ENCODE measurements around the gene DCLK3. TPM values are rescaled to one million over a fixed set of nuclear protein-coding genes. Genes with fewer than 3 reads are reported as not detected.

Gene DCLK3
- polyA plus RNA-seq, 1 donor (not counting 4 experiments of a cell fraction or from before 2014, with no cell fraction given): not detected

- H3K4me1 ChIP-seq (ENCODE audit: control insufficient read depth, extremely low read depth, insufficient read depth, low read length): peaks cover 18% of the 10 kb centered on the region
- no peak overlapping the region for H3K9ac ChIP-seq (ENCODE audit: control insufficient read depth, extremely low read depth, insufficient read depth, low read length)
- H4K20me1 ChIP-seq (ENCODE audit: control insufficient read depth, extremely low read depth, insufficient read depth, low read length): no peaks in the 10 kb centered on the region
- FAIRE-seq (no peak), DNase-seq (ENCODE audit: low read depth, low spot score) (no peak)
- H2AFZ ChIP-seq (ENCODE audit: control insufficient read depth, low read length): peak overlapping the region; percentile 33
- TF ChIP-seq EZH2 (IDR thresholded peaks at IDR 0.05; ENCODE audit: low read length): no peak
- no peak for TF ChIP-seq CTCF (optimal IDR thresholded peaks at IDR 0.05 in 1 of 3, IDR thresholded peaks at IDR 0.05 in 1 of 3, conservative IDR thresholded peaks at IDR 0.05 in 1 of 3; ENCODE audit: extremely low read depth in 1 of 3, insufficient read depth in 2 of 3, low read length in 3 of 3)
- H3K9me1 ChIP-seq (ENCODE audit: control insufficient read depth, extremely low read depth, insufficient read depth, low read length): no peaks in the 10 kb centered on the region
- no peaks in the 10 kb centered on the region for H3K36me3 ChIP-seq (ENCODE audit: control insufficient read depth in 2 of 2, extremely low read depth in 1 of 2, insufficient read depth in 2 of 2, low read length in 2 of 2)
- H3K9me3 ChIP-seq (ENCODE audit: control insufficient read depth, low read depth, low read length): no peaks in the 10 kb centered on the region
- H3K4me3 ChIP-seq (ENCODE audit: control insufficient read depth in 2 of 3, extremely low read depth in 1 of 3, insufficient read depth in 2 of 3, low read depth in 1 of 3, low read length in 3 of 3): no peak overlapping the region
- H3K27ac ChIP-seq (ENCODE audit: control insufficient read depth, insufficient read depth, low read length): no peak overlapping the region
- no peaks in the 10 kb centered on the region for H3K79me2 ChIP-seq (ENCODE audit: control insufficient read depth, insufficient read depth, low read length)
- dilution Hi-C loops (cut with MboI; ENCODE audit: extremely low pct_ligation_motif_present, low sequenced_read_pairs): loop anchor here (25.0 kb wide), 2 partner anchors 88 to 713 kb away; no protein-coding TSS in a partner anchor
- no peaks in the 10 kb centered on the region for H3K27me3 ChIP-seq (ENCODE audit: control insufficient read depth, extremely low read depth, insufficient read depth, low read length)
- no peak overlapping the region for H3K4me2 ChIP-seq (ENCODE audit: control insufficient read depth, extremely low read depth, insufficient read depth, low read depth, low read length)
Observed at GRCh38 chr3:36674816-36675215, 89.5 kb downstream of the DCLK3 start.

GRCh38 chr3:36669764-36670163 lies 94.6 kb downstream of the DCLK3 start:
- DNase-seq (ENCODE audit: low read depth, low spot score) (no peak), FAIRE-seq (no peak)
- Histone ChIP-seq H3K36me3 (ENCODE audit: control insufficient read depth in 2 of 2, extremely low read depth in 1 of 2, insufficient read depth in 2 of 2, low read length in 2 of 2) (no peaks in the 10 kb centered on the region), H3K4me3 (ENCODE audit: control insufficient read depth in 2 of 3, extremely low read depth in 1 of 3, insufficient read depth in 2 of 3, low read depth in 1 of 3, low read length in 3 of 3) (no peak overlapping the region), H3K27me3 (ENCODE audit: control insufficient read depth, extremely low read depth, insufficient read depth, low read length) (no peaks in the 10 kb centered on the region), H3K4me1 (ENCODE audit: control insufficient read depth, extremely low read depth, insufficient read depth, low read length) (no peaks in the 10 kb centered on the region), H2AFZ (ENCODE audit: control insufficient read depth, low read length) (no peak overlapping the region), H3K9me1 (ENCODE audit: control insufficient read depth, extremely low read depth, insufficient read depth, low read length) (no peaks in the 10 kb centered on the region), H3K79me2 (ENCODE audit: control insufficient read depth, insufficient read depth, low read length) (no peaks in the 10 kb centered on the region), H3K4me2 (ENCODE audit: control insufficient read depth, extremely low read depth, insufficient read depth, low read depth, low read length) (no peak overlapping the region), H3K27ac (ENCODE audit: control insufficient read depth, insufficient read depth, low read length) (no peak overlapping the region), H4K20me1 (ENCODE audit: control insufficient read depth, extremely low read depth, insufficient read depth, low read length) (no peaks in the 10 kb centered on the region), H3K9me3 (ENCODE audit: control insufficient read depth, low read depth, low read length) (no peaks in the 10 kb centered on the region), H3K9ac (ENCODE audit: control insufficient read depth, extremely low read depth, insufficient read depth, low read length) (no peak overlapping the region)
- no peak for TF ChIP-seq CTCF (optimal IDR thresholded peaks at IDR 0.05 in 1 of 3, IDR thresholded peaks at IDR 0.05 in 1 of 3, conservative IDR thresholded peaks at IDR 0.05 in 1 of 3; ENCODE audit: extremely low read depth in 1 of 3, insufficient read depth in 2 of 3, low read length in 3 of 3)
- TF ChIP-seq EZH2 (IDR thresholded peaks at IDR 0.05; ENCODE audit: low read length): no peak
- dilution Hi-C loops (cut with MboI; ENCODE audit: extremely low pct_ligation_motif_present, low sequenced_read_pairs): no loop called here

All from keratinocyte (primary cell).